ENCODE data around the gene ABCF3. TPM values are rescaled to one million over a fixed set of nuclear protein-coding genes. Genes with fewer than 3 reads are reported as not detected.

ABCF3 gene
- total RNA-seq, 4 donors from 2014 or later = 34.8 to 43.2 (median 36.9) TPM

GRCh38 chr3:184166671-184167070 is 19.3 kb upstream of the ABCF3 start:
- no peak for TF ChIP-seq CTCF (IDR thresholded peaks at IDR 0.05)
- no peak for TF ChIP-seq EP300 (IDR thresholded peaks at IDR 0.05)
- no peak for TF ChIP-seq POLR2A (IDR thresholded peaks at IDR 0.05; ENCODE audit: low read depth)
- TF ChIP-seq POLR2AphosphoS5 (IDR thresholded peaks at IDR 0.05) = no peak
- Histone ChIP-seq H3K27ac (replicated peaks in 1 of 4) (no peak overlapping the region), H3K27me3 (no peaks in the 10 kb centered on the region), H3K9me3 (no peaks in the 10 kb centered on the region), H3K4me3 (no peak overlapping the region), H3K4me1 (peaks cover 20 to 52% (median 47%) of the 10 kb centered on the region in 4 donors), H3K36me3 (peaks cover 76 to 95% (median 93%) of the 10 kb centered on the region in 4 donors)
- 98% methylated on average over 6 of the region's 6 CpGs for WGBS
- DNase-seq (ENCODE audit: extremely low spot score) = no peak
- intact Hi-C loops (cut with DNase I) = no loop called here

DNA sequence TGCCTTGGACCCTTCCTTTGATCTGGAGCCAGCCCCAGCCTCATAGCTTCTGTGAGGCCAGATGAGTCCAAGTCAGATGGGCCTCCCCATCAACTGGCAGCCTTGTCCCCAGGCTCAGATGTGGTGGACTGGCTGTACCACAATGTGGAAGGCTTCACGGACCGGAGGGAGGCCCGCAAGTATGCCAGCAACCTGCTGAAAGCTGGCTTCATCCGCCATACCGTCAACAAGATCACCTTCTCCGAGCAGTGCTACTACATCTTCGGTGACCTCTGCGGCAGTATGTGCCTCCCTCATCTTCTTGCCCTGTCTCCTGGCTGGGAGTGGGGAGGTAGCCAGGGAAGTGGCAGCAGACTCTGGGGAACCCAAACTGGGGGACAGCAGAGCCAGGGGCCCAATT is 18.2 kb upstream of the ABCF3 start:
- TF ChIP-seq POLR2AphosphoS5 (IDR thresholded peaks at IDR 0.05) (no peak), POLR2A (IDR thresholded peaks at IDR 0.05; ENCODE audit: low read depth) (no peak), CTCF (IDR thresholded peaks at IDR 0.05) (no peak), EP300 (IDR thresholded peaks at IDR 0.05) (no peak)
- Histone ChIP-seq H3K27ac (replicated peaks in 1 of 4) (peak overlapping the region; percentile 52 to 71 (median 66)), H3K36me3 (peaks cover 83 to 100% (median 95%) of the 10 kb centered on the region in 4 donors)

DNA sequence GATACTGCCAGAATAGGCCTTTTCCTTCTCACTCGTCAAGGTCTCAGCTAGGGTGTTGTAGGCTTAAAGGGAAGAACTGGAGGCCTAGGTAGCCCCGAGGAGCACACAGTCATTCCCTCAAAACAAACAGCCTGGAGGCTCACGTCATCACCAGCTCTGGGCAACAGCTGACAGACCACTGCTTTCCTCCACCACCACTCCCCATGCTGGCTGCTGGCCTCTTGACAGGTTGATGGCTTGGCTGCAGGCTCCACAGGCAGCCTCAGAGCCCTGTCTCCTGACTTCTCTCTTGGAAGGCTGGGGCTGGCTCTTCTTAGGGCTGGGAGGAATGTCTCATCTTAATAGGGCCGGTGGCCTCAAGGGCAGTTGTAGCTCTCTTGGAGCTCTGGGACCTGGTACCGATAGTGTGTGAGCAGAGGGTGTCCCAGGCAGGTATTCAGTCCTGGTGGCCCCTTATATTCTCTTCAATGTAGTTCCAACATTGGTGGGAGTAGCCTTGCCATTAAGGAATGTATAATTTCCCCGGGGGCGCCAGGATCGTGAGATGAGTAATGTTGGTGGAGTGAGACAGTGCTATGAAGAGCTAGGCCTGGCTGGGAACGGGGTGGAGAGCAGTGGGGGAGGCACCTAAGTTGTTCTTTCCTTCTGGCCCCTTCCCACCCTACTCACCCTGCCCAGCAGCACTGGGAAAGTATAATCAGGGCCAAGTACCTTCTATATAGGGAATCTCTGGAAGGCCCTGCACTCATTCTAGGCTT is 17.5 kb upstream of the ABCF3 start:
- Histone ChIP-seq H3K27ac (replicated peaks in 1 of 4) (peak overlapping the region; percentile 52 to 71 (median 66)), H3K4me3 (no peak overlapping the region), H3K27me3 (no peaks in the 10 kb centered on the region), H3K4me1 (peaks cover 1 to 39% (median 31%) of the 10 kb centered on the region in 4 donors), H3K36me3 (peaks cover 80 to 93% (median 89%) of the 10 kb centered on the region in 4 donors), H3K9me3 (no peaks in the 10 kb centered on the region)
- intact Hi-C loops (cut with DNase I) = no loop called here
- TF ChIP-seq CTCF (IDR thresholded peaks at IDR 0.05) (no peak), POLR2AphosphoS5 (IDR thresholded peaks at IDR 0.05) (peak in 1 of 2 donors; percentile 23), EP300 (IDR thresholded peaks at IDR 0.05) (no peak), POLR2A (IDR thresholded peaks at IDR 0.05; ENCODE audit: low read depth) (no peak)
- DNase-seq (ENCODE audit: extremely low spot score) = no peak
- WGBS = 56% methylated on average over 9 of the region's 9 CpGs

More for the DNA sequence above, 18.2 kb upstream of the ABCF3 start:
- Histone ChIP-seq H3K4me3 (no peak overlapping the region), H3K4me1 (peaks cover 9 to 41% (median 36%) of the 10 kb centered on the region in 4 donors), H3K9me3 (no peaks in the 10 kb centered on the region), H3K27me3 (no peaks in the 10 kb centered on the region)
- intact Hi-C loops (cut with DNase I) = no loop called here
- WGBS = no CpG with 5 or more reads among the region's 8 CpGs
- DNase-seq (ENCODE audit: extremely low spot score) = no peak

DNA sequence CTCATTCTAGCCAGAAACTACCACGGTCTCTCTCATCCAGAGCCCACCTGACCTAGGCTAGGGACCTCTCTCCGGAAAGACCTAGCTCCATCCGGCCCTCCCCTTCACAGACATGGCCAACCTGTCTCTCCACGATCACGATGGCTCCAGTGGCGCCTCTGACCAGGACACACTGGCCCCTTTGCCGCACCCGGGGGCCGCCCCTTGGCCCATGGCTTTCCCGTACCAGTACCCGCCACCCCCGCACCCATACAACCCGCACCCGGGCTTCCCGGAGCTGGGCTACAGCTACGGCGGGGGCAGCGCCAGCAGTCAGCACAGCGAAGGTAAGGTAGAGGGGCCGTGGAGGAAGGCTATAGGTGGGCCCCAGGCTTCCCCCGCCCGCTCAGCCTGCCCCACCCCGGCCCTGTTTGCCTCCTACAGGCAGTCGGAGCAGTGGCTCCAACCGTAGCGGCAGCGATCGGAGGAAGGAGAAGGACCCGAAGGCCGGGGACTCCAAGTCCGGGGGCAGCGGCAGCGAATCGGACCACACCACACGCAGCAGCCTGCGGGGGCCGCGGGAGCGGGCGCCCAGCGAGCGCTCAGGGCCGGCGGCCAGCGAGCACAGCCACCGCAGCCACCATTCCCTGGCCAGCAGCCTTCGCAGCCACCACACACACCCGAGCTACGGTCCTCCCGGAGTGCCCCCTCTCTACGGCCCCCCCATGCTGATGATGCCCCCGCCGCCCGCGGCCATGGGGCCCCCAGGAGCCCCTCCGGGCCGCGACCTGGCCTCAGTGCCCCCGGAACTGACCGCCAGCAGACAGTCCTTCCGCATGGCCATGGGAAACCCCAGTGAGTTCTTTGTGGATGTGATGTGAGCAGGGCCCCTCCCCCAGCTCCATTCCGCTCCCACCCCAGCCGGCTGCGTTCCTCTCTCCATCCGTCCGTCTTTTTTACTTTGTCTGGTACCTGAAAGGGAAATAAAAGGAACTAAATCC is 15.8 kb upstream of the ABCF3 start:
- Histone ChIP-seq H3K4me3 (no peak overlapping the region), H3K27ac (replicated peaks in 1 of 4) (peak overlapping the region; percentile 52 to 71 (median 66)), H3K4me1 (peaks cover 8 to 36% (median 32%) of the 10 kb centered on the region in 4 donors), H3K27me3 (no peaks in the 10 kb centered on the region), H3K36me3 (peaks cover 64 to 77% (median 73%) of the 10 kb centered on the region in 4 donors), H3K9me3 (no peaks in the 10 kb centered on the region)
- no peak for DNase-seq (ENCODE audit: extremely low spot score)
- intact Hi-C loops (cut with DNase I) = no loop called here
- WGBS = 91% methylated on average over 54 of the region's 66 CpGs
- TF ChIP-seq POLR2AphosphoS5 (IDR thresholded peaks at IDR 0.05) = no peak
- no peak for TF ChIP-seq EP300 (IDR thresholded peaks at IDR 0.05)
- no peak for TF ChIP-seq CTCF (IDR thresholded peaks at IDR 0.05)
- no peak for TF ChIP-seq POLR2A (IDR thresholded peaks at IDR 0.05; ENCODE audit: low read depth)
